Lower lobe of right lung (tissue), 2 donors: ENCODE measurements around the gene SIPA1. TPM values are rescaled to one million over a fixed set of nuclear protein-coding genes. Genes with fewer than 3 reads are reported as not detected.

Experiments used
- ATAC-seq, 2 donors: fragments of 200-7000 bp; cut with Tn5 transposase; one replicate each; pipeline ENCODE4 v1.9.1; 2020 to 2022; ENCODE audit warnings: mild to moderate bottlenecking in 2 of 2, moderate library complexity in 2 of 2
- DNase-seq: peaks from one replicate; pipeline ENCODE4 v3.0.0-alpha.2; 2020
- H3K27ac ChIP-seq: fragments of 200-600 bp; one replicate; pipeline ENCODE4 v1.8.0; 2022
- H3K27me3 ChIP-seq: fragments of 200-600 bp; one replicate; pipeline ENCODE4 v1.8.0; 2022; ENCODE audit warnings: low read depth
- H3K36me3 ChIP-seq: fragments of 200-600 bp; one replicate; pipeline ENCODE4 v1.8.0; 2022; ENCODE audit warnings: mild to moderate bottlenecking
- H3K4me1 ChIP-seq: fragments of 200-600 bp; one replicate; pipeline ENCODE4 v1.8.0; 2022
- H3K4me3 ChIP-seq: fragments of 200-600 bp; one replicate; pipeline ENCODE4 v1.8.0; 2022; ENCODE audit warnings: mild to moderate bottlenecking
- H3K9me3 ChIP-seq: fragments of 200-600 bp; one replicate; pipeline ENCODE4 v1.8.0; 2022
- intact Hi-C: fragments of 100-400 bp; cut with DNase I; formaldehyde crosslinking; loops from one replicate; pipeline ENCODE4 v1.11.0; 2022
- total RNA-seq: library from RNA; stranded (reverse); fragmentation: NEBNext Ultra II Directional; extraction: Animal tissue kit (Norgen Biotek cat#: 25700); gene quantifications from one replicate; pipeline ENCODE4 v1.2.1, GENCODE V29; 2021
- TF ChIP-seq, protein P1 (sequence below): fragments of 200-600 bp; IDR thresholded peaks from one replicate; pipeline ENCODE4 v1.8.0; 2022; ENCODE audit warnings: antibody characterized with exemption, mild to moderate bottlenecking
- donor health status: DM: no; HTN: yes; CAD: no; lungs with severe emphysema.

SIPA1 gene
- total RNA-seq, 1 donor from 2014 or later, result 102 TPM

- Histone ChIP-seq H3K4me1 (peaks cover 25% of the 10 kb centered on the region), H3K4me3 (no peak overlapping the region), H3K27ac (no peak overlapping the region), H3K27me3 (no peaks in the 10 kb centered on the region), H3K9me3 (no peaks in the 10 kb centered on the region), H3K36me3 (peaks cover 98% of the 10 kb centered on the region)
- DNase-seq, result no peak
- TF ChIP-seq, protein P1, sequence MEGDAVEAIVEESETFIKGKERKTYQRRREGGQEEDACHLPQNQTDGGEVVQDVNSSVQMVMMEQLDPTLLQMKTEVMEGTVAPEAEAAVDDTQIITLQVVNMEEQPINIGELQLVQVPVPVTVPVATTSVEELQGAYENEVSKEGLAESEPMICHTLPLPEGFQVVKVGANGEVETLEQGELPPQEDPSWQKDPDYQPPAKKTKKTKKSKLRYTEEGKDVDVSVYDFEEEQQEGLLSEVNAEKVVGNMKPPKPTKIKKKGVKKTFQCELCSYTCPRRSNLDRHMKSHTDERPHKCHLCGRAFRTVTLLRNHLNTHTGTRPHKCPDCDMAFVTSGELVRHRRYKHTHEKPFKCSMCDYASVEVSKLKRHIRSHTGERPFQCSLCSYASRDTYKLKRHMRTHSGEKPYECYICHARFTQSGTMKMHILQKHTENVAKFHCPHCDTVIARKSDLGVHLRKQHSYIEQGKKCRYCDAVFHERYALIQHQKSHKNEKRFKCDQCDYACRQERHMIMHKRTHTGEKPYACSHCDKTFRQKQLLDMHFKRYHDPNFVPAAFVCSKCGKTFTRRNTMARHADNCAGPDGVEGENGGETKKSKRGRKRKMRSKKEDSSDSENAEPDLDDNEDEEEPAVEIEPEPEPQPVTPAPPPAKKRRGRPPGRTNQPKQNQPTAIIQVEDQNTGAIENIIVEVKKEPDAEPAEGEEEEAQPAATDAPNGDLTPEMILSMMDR, result no peak
- intact Hi-C loops, result no loop called here
- no peak for ATAC-seq
These were observed 33.6 kb upstream of the SIPA1 start for GRCh38 chr11:65604258-65604657.

- H3K9me3 ChIP-seq, result no peaks in the 10 kb centered on the region
- H3K4me1 ChIP-seq, result peaks cover 52% of the 10 kb centered on the region
- ATAC-seq (peak; percentile 96 to 97), DNase-seq (peak; percentile 94)
- TF ChIP-seq, protein P1, result no peak
- peaks cover 86% of the 10 kb centered on the region for H3K36me3 ChIP-seq
- intact Hi-C loops, result no loop called here
- peak overlapping the region; percentile 68 for H3K27ac ChIP-seq
- H3K27me3 ChIP-seq, result no peaks in the 10 kb centered on the region
- H3K4me3 ChIP-seq, result peak overlapping the region; percentile 38
These were observed 30.9 kb upstream of the SIPA1 start for GRCh38 chr11:65606876-65607613.

DNA sequence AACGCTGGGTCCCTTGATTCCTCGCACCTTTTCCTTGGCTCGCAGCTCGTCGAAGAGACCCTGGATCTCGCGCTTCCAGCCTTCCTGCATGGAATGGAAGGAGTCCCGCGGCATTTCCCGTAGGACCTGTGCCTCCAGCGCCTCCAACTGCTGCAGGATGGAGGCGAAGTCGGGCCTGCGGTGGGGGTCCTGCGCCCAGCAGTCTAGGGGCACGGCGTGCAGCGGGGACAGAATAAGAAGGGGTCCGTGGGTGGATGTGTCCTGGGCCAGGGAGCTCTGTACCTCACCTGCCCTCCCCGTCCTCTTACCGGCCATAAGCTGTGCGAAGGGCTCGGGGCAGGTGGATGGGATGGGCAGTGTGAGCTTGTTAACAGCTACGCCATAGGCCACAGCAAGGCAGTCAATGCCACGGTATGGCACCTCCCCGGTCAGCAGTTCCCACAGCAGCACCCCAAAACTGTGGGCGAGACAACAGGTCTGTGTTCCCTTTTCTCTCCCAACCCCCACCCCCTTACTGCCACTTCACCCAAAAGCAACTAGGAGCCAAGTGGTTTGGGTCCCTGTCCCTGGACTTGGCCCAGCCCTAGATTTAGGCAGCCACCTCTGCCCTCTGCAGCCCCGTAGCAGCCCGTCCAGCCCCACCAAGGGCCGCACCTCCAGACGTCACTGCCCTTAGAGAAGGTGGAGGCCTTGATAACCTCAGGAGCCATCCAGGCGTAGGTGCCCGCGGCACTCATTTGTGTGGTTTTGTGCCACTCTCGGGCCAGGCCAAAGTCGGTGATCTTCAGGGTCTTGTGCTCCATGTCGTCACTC is 30.1 kb upstream of the SIPA1 start:
- Histone ChIP-seq H3K4me3 (peak overlapping the region; percentile 38), H3K36me3 (peaks cover 86% of the 10 kb centered on the region), H3K4me1 (peaks cover 59% of the 10 kb centered on the region), H3K9me3 (no peaks in the 10 kb centered on the region), H3K27me3 (no peaks in the 10 kb centered on the region), H3K27ac (peak overlapping the region; percentile 44)
- DNase-seq (no peak), ATAC-seq (no peak)
- intact Hi-C loops, result no loop called here
- TF ChIP-seq, protein P1, result no peak

DNA sequence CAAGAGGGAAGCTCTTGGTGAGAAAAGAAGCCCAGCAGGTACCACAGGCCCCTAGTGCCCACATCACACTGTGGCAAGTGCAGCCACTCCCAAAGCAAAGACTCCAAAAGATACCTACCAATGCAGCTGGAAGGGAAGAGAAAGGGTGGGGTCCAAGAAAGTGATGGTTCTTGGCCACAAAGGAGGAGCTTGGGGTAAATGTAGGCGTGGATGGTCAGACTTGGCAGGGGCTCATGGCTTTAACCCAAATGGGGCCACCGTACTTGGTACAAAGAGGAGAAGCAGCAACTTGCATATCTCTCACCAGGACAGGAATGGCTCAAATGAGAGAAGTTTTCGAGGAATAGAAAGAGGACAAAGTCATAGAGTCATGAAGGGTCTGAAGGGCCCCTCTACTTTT is 28.7 kb upstream of the SIPA1 start:
- peaks cover 74% of the 10 kb centered on the region for H3K36me3 ChIP-seq
- DNase-seq (no peak), ATAC-seq (no peak)
- H3K4me3 ChIP-seq, result peak overlapping the region; percentile 95
- H3K27ac ChIP-seq, result peak overlapping the region; percentile 46
- intact Hi-C loops, result no loop called here
- no peaks in the 10 kb centered on the region for H3K27me3 ChIP-seq
- TF ChIP-seq, protein P1, result no peak
- no peaks in the 10 kb centered on the region for H3K9me3 ChIP-seq
- peaks cover 65% of the 10 kb centered on the region for H3K4me1 ChIP-seq

- TF ChIP-seq, protein P1, result no peak
- Histone ChIP-seq H3K27ac (peak overlapping the region; percentile 46), H3K9me3 (no peaks in the 10 kb centered on the region), H3K27me3 (no peaks in the 10 kb centered on the region), H3K4me3 (peak overlapping the region; percentile 95), H3K4me1 (peaks cover 65% of the 10 kb centered on the region), H3K36me3 (peaks cover 69% of the 10 kb centered on the region)
- DNase-seq, result no peak
- intact Hi-C loops, result no loop called here
- ATAC-seq, result no peak
These were observed 28.2 kb upstream of the SIPA1 start for GRCh38 chr11:65609665-65610064.
